Bladder microvascular endothelial cell (primary cell): ENCODE data around the gene ABTB1. TPM values are rescaled to one million over a fixed set of nuclear protein-coding genes. Genes with fewer than 3 reads are reported as not detected.

Experiments used
- total RNA-seq: library from RNA; depleted of rRNA; stranded (reverse); fragments of >200 nt; gene quantifications from 2 replicates; pipeline ENCODE4 v1.2.3, GENCODE V29; 2014

ABTB1 gene
- total RNA-seq: 9.3 and 11.8 TPM in 2 replicates

DNA sequence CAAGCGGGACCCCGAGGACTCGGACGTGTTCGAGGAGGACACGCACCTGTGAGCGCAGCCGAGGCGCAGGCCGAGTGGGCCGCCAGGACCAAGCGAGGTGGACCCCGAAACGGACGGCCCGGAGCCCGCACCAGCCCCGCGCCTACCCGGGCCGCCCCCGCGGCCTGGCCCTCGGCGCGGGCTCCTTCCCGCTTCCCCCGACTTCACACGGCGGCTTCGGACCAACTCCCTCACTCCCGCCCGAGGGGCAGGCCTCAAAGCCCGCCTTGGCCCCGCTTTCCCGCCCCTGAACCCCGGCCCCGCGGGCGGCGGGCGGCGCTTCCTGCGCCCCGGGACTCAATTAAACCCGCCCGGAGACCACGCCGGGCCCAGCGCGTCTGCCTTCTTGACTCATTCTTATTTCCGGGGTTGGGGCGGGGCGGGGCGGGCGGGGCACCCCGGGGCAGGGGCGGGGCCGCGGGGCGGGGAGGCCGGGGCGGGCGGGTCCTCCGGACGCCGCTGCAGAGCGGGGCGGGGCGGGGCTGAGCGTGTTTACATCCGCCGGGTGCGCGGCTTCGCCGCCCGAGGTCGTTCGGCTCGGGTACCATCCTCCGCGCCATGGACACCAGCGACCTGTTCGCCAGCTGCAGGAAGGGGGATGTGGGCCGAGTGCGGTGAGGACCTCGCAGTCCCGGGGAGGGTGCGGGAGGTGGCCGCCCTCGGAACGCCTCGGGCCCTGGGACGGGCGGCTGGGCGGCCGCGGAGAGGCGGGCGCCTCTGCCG, at the start of gene ABTB1:
TSS of gene ABTB1 (plus strand) at position 524 of the 762 bp plus-strand sequence. CDS start at position 598, 74 bp downstream.

DNA sequence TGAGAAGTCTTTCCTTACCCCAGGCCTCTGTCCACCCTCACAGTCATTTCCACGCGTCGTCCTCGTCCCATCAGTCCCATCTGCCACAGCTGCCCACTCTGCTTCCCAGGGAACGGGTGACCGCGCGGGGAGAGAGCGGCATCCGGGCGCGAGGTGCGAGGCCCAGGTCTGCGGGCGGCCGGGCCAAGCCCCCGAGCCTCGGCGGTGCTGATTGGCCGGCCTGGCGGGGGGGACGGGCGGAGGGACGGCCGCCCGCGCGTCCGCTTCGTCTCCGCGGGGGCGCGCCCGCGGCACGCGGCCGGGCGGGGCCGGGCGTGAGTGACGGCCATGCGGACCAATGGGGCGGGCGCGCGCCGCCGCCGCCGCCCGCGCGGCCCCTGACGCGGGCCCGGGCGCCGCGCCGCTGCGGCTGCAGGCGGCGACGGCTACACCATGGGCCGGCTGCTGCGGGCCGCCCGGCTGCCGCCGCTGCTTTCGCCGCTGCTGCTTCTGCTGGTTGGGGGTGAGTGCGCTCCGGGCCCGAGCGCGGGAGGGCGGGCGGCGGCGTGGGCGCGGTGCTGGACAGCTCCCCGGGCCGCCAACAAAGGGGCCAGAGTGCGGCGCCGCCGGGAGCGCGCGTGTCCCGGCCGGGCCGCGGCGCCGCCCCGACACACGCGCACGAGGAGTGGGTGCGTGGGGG, 43.8 kb upstream of the ABTB1 start, which contains the start of gene PODXL2:
TSS of gene PODXL2 (plus strand) at position 398 of the 679 bp plus-strand sequence. CDS start at position 433, 35 bp downstream.

Other genes starting within 250 kb of the ABTB1 start
- 28.5 and 35.9 TPM in 2 replicates for gene TPRA1, start 82.2 kb upstream of the ABTB1 start, total RNA-seq
- gene MCM2, start 74.5 kb upstream of the ABTB1 start, total RNA-seq: 70.4 and 87.2 TPM in 2 replicates
- 1.1 and 5.3 TPM in 2 replicates for gene PODXL2, start 43.8 kb upstream of the ABTB1 start, total RNA-seq
- 39.5 and 77.6 TPM in 2 replicates for gene MGLL, start 149.6 kb downstream of the ABTB1 start, total RNA-seq
- gene KBTBD12, start 242.3 kb downstream of the ABTB1 start, total RNA-seq: not detected in 2 replicates